H1 (cell line): Measurements from ENCODE around the gene HSD17B8. TPM values are rescaled to one million over a fixed set of nuclear protein-coding genes. Genes with fewer than 3 reads are reported as not detected.
A peak's percentile ranks its signal among the peaks of the same experiment; 100 is the strongest.

Source experiments
- CBX5 ChIP-seq: fragments of 300-800, 300-1000 bp; sonication (generic); IDR thresholded peaks from 2 replicates; pipeline ENCODE4 v1.7.1; 2016; ENCODE audit warnings: antibody characterized with exemption, low read length, low read depth
- EGR1 ChIP-seq: IDR thresholded peaks from 2 replicates; pipeline ENCODE4 v1.6.1; 2011; ENCODE audit warnings: low read depth, low read length, borderline replicate concordance
- NANOG ChIP-seq: IDR thresholded peaks from 2 replicates; pipeline ENCODE4 v1.6.1; 2011; ENCODE audit warnings: low read length, low read depth, mild to moderate bottlenecking, inconsistent platforms; ENCODE audit not compliant: insufficient read depth, poor library complexity, severe bottlenecking
- polyA plus RNA-seq, 7 experiments: library from polyadenylated mRNA; depleted of rRNA in 3 of 7; stranded (reverse) in 5 of 7; unstranded in 2 of 7; fragments of >200 nt in 5 of 7; fragments of 200-250 nt in 2 of 7; gene quantifications; 1 replicate in 5 of 7; 2 replicates in 1 of 7; 4 replicates in 1 of 7; pipeline versions ENCODE4 v1.2.1 to v1.2.3, GENCODE V29; 2011 to 2013; ENCODE audit warnings: missing spikeins in 2 of 7, mixed read lengths in 2 of 7
- total RNA-seq: library from RNA; stranded (reverse); fragmentation: NEBNext Ultra II Directional; extraction: Animal tissue kit (Norgen Biotek cat#: 25700); gene quantifications from 2 replicates; pipeline ENCODE4 v1.2.1, GENCODE V29; 2021
- TF ChIP-seq, protein P1 (sequence below): IDR thresholded peaks from 2 replicates; pipeline ENCODE4 v1.6.1; 2012; ENCODE audit warnings: inconsistent platforms

Gene HSD17B8
- total and polyA plus RNA-seq, 2 of the 8 experiments (the other 6 are each of a cell fraction or from before 2014, with no cell fraction given) = 3.3 to 17.1 TPM

- TF ChIP-seq, protein P1, sequence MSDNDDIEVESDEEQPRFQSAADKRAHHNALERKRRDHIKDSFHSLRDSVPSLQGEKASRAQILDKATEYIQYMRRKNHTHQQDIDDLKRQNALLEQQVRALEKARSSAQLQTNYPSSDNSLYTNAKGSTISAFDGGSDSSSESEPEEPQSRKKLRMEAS = 0 out of 2 replicates have a peak, but pooled peaks have one; percentile 21
- peak; percentile 20 for TF ChIP-seq NANOG
- peak; percentile 75 for TF ChIP-seq EGR1
- no peak for TF ChIP-seq CBX5
These were observed at the start of gene HSD17B8 (continued) for GRCh38 chr6:33204415-33205190.
